ENCODE results near the gene KIF6.
"Not testable (repeated sequence)": the region's sequence is repeated elsewhere in the genome, so short reads cannot be mapped to it uniquely, and the experiment has no call there.

Gene KIF6

DNA sequence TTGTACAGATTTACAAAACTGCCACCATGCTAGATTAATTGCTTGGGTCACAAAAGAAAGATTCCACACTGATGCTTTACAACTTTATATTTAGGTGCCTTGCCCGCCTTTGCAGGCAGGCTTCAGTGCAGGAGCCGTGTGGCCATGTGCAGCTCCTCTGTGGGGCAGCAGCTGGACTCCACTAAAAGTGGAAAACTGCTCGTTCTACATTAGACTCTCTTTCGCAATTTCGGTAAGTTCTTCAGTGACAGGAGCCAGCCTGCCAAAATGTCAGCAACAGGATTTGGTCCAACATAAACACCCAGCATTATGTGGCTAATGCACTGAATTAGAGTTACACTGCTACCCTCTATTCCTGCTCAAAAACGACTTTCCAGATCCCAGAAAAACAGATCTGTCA lies 228.3 kb downstream of the KIF6 start:
- no peak for DNase-seq (ENCODE audit: low spot score)

DNA sequence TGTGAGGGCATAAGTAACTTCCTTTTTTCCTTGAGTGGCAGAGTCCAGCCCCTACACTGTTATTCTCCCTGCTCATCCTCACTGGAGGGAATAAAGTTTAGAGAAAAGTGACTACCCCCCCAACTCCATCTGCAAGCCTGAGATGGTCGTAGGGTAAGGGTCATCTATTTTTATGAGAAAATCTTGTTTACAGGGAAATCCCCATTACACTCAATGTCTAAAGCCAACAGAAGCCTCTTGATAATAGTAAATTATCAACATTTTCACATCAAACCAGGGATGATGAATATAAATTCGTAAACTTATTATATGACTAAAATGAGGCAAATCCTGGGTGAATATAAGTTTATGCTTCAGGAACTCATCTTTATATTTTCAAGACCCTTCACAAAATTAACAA lies 228.8 kb downstream of the KIF6 start:
- no peak for DNase-seq (ENCODE audit: low spot score)

DNA sequence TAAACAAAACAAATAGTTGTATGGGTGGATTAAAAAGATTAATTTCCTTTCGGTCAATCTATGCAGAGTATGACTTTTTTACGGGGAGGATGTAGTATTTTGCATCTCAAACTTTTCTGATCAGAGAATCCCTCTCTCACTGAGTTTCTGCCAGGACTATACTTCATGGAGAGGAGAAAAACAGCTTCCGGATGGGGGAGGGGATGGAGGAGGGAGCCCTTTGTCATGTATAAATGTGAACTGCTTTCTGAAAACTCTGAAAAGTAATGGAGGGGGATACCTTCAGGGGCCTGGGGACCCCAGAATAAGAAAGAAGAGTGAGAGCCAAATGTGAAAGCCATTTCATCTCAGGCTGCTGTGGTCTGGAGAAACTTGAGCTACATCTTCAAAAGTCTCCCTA lies 229.6 kb downstream of the KIF6 start:
- no peak for DNase-seq (ENCODE audit: low spot score)

DNA sequence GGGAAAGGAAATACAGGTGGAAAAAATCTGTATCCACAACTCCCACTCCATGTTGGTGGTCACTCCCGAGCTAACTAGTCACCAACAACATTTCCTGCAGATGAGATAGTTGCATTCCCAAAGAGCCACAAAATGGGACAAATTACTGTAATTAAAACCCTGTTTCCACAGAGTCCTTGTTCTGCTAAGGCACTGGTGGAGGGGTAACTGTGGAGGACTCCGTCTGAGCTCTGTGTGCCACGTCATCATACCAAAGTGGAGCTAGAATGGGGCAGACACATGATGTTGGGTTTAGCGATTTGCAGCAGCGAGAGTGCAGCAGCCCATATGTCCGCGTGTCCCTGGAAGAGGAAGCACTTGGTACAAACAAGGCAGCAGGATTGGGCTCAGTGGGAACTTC lies 230.2 kb downstream of the KIF6 start:
- DNase-seq (ENCODE audit: low spot score): no peak

DNA sequence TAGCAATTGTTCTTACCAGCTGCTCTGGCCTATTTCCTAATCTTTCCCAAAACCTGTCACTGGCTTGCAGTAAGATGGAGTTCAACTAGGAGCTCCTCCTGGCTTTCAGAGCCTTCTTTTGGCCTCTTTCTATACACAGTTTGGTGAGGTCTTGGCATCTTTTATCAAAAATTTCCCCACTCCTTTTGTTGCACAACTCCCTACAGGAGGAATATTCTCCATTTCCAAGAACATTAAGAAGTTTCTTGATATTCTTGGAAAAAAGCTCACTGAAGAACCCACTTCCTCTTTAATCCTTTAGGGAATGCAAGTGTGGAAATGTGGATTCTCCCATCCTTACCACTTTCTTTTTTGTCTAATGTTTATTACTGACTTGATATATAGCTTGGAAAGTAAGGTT lies 231.4 kb downstream of the KIF6 start:
- DNase-seq (ENCODE audit: low spot score): no peak

DNA sequence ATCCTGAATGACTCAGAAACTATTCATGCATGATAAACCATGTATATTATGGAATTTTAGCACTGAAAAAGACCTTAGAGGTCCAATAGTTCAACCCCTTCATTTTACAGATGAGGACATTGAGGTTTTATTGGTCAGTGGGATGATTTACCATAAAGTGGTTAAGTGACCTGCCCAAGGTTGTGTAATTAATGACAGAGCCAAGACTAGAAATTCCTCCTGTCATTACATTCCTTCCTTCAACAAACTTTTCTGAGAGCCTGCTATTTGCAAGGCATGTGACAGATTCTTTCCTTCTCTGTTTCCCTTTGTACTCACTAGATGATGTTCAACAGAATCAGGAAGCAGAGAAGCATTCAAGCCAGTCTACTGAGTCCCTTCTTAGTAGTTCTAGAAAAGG lies 232.0 kb downstream of the KIF6 start:
- no peak for DNase-seq (ENCODE audit: low spot score)

DNA sequence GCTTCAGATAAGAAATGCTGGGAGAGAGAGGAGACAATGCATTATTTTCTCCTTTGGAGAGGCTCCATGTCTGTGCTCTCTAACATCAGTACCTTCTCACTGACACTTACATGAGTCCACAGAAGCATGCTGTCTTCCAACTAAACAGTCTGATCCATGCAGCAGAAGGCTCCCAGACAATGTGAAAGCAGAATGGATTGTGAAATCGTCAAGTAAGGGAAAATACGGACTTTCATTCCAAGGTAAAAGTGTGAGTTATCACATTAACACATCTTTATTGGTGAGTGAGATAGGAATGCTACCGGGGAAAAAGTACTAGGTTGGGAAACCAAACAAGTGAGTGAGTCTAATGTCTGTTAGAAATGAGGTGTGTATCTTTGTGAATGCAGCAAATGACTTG lies 235.1 kb downstream of the KIF6 start:
- no peak for DNase-seq (ENCODE audit: low spot score)

DNA sequence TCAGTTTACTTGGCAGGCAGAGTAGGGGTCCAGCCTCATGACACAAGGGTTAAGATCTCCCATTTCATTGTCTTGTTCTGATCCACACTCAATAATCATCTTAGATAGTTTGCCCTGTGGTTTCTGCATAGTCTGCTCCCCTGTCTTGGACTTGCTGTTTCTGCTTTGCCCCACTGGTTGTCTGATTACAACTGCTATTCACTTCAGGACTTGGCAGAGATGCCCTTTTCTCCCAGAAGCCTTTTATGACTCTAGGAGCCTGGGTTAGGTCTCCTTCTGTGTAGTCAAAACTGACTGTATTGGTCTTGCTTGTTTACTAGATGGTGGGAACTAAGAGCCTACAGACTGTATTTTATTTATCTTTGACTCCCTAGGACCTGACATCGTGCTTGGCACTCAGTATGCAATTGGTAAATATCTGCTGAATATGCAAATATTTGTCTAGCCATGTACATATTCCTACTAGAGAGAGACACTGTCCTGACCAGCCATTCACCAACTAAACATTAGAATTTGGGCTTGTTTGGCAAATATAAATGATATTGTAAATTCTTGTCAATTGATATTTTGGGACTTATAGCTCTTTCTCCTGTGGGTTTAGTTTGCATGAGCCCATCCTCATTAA lies 236.8 kb downstream of the KIF6 start:
- no peak for DNase-seq (ENCODE audit: low spot score)

GRCh38 chr6:39484276-39484675 lies 240.9 kb downstream of the KIF6 start:
- no peak for DNase-seq (ENCODE audit: low spot score)

DNA sequence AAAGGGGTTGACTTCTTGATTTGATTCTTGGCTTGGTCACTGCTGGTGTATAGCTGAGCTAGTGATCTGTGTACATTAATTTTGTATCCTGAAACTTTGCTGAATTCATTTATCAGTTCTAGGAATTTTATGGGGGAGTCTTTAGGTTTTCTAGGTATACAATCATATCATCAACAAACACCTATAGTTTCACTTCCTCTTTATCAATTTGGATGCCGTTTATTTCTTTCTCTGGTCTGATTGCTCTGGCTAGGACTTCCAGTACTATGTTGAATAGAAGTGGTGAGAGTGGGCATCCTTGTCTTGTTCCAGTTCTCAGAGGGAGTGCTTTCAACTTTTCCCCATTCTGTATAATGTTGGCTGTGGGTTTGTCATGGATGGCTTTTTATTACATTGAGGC lies 245.4 kb downstream of the KIF6 start:
- not testable (repeated sequence) for DNase-seq (ENCODE audit: low spot score)

DNA sequence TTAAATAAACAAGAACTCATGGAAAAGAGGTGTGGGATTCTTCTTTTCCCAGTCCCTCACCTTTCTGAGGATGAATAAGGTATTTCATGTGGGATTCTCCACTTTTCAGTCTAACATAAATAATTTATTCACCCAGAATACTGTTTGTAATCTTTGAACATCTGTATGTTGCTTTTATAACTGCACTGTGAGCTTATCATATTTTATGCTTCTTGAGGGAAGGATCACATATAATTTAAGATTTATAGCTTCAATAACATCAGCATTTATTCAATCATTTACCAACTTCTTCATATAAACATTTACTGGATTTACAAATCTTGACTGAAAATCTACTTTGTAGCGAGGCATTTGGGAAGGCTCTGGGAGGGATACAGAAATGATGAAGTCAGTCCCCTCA lies 248.5 kb downstream of the KIF6 start:
- no peak for DNase-seq (ENCODE audit: low spot score)

GRCh38 chr6:39476151-39476550 lies 249.1 kb downstream of the KIF6 start:
- no peak for DNase-seq (ENCODE audit: low spot score)

- DNase-seq (ENCODE audit: low spot score): no peak
Measured at GRCh38 chr6:39471954-39472659, 253.1 kb downstream of the KIF6 start.

DNA sequence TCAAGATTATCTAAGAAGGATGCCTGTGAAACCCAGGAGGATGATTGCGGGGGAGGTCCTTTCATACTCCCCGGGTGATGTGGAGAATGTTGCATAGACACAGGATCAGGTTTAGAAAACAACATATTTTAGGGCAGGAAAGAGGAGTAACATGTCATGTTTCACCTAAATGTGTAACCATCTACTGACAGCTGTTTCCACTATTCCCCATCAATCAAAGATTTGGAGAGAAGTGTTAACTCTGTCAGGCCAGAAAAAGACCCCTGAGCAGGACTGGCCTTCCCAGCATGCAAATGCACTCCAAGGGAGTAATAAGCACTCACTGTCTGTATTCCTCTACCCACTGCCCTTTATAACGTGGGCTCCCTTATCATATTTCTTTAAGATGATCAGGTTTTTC lies 254.7 kb downstream of the KIF6 start:
- no peak for DNase-seq (ENCODE audit: low spot score)

- DNase-seq (ENCODE audit: low spot score): no peak
Measured at GRCh38 chr6:39468385-39468784, 256.8 kb downstream of the KIF6 start.

DNA sequence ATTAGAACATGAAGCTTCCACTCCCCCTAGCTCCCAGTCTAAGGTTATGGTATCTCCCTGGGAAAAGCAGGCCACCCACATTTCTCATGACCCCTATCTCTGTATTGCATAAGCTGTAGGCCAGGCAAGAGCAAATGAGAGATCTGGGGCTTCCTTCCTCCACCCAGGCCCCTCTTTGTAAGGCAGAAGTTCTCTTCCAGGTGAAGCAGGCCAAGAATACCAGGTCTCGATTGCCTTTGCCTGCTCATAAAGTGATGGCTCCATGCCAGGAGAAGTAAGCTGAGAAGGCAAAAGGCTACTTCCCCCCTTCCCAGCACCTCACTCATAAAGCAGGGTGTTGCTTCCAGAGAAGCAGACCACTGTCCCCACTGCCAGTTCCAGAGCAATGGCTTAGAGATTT lies 258.6 kb downstream of the KIF6 start:
- no peak for DNase-seq (ENCODE audit: low spot score)

DNA sequence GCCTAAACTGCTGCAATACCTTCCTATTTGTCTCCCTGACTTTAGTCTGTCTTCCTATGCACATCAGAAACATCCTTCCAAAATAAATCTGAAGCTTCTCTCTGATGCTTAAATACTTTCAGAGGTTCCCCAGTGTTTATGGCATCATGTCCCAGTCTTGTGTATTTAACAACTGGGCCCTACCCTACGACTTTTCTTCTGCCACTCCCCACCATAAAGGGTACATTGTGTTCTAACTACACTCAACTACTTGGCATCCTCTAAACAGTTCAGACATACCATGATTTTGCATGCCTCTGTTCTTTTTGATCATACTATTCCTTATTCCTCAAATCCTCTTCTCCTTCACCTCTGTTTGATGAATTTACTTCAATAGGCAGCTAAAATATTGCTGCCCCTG lies 259.7 kb downstream of the KIF6 start:
- DNase-seq (ENCODE audit: low spot score): no peak

GRCh38 chr6:39464067-39464466 lies 261.1 kb downstream of the KIF6 start:
- no peak for DNase-seq (ENCODE audit: low spot score)

- DNase-seq (ENCODE audit: low spot score): no peak
Measured at GRCh38 chr6:39453956-39454524, 271.2 kb downstream of the KIF6 start.

DNA sequence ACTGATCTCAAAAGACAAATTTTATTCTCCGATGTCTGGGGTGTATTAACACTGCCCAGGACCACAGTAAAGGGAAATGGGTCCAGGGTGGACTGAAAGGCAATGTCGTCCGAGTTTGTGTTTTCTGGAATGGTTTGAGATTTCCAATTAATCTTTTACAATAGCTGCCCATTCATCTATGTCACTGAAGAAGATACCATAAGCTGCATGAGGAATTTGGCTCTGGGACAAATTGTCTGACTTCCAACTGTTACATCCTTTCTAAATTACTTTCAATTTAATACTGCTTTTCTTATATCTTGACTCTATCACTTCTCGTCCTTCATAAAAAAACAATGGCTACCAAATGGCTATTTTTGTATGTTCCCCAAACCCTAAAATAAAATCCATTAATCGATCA lies 272.0 kb downstream of the KIF6 start:
- DNase-seq (ENCODE audit: low spot score): no peak

DNA sequence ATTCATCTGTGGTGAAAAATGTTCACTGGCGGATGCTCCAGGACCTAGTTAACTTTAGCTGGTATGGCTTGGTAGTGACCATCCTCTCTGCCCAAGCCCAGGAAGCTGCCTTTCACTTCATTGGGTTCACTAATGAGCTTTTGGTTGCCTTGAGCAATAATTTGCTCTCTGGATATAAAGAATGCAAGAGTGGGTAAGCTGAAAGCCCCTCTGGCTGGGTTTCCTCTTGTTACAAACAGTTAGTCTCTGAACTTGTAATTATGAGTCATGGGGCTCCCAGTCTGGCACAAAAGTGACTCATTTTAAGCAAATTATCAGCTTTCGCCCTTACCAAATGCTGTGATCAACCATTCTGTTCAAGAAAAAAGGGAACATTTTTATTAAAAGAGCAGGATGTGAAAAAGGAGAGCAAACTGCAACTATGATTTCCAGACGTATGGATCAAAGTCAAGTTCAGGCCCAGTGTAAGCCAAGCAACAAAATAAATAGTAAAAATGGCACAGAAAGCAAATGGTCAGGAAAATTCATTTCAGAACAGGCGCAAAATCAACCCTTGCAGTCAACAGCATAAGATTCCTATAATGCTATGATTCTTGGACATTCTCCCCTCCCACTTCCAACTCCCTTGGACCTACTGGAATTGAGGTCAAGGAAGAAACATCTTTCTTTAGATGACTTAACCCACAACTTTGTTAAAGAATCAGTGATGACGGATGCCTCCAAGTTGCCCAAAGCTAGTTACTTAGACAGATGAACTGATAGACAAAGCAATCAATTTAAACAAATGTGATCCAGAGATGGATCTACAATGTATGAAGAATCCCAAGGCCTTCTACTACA lies 272.7 kb downstream of the KIF6 start:
- no peak for DNase-seq (ENCODE audit: low spot score)

DNA sequence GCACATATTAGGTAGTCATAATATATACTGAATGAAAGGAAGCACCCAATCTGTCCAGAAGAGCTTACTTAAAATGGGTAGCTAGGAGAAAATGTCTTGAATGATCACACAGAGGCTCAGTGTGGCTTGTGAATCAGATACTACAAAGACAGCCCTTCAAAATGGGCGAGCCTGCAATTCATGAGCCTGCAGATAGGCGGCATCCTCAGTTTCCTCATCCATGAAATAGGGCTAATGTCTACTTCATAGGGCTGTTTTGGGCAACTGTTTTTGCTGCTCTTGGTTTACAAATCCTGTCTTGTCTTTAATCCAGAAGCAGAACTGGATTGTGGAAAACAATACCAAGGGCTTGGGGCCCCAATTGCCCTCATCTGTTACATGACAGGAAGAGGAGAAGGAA lies 273.4 kb downstream of the KIF6 start:
- DNase-seq (ENCODE audit: low spot score): no peak

- DNase-seq (ENCODE audit: low spot score): no peak
Measured at GRCh38 chr6:39449022-39449421, 276.2 kb downstream of the KIF6 start.

Data from CD4-positive, alpha-beta T cell treated with Interleukin-6 at 100 ng/mL for 8 hours (primary cell).